Activated CD8-positive, alpha-beta memory T cell treated with anti-CD3 and anti-CD28 coated beads for 1 hour (primary cell): Measurements from ENCODE around the gene BUD31.
"Not testable (repeated sequence)": the region's sequence is repeated elsewhere in the genome, so short reads cannot be mapped to it uniquely, and the experiment has no call there.

Experiments
- DNase-seq, 2 donors: peaks; one replicate each; pipeline ENCODE4 v3.0.0-alpha.2; 2020; ENCODE audit warnings: low read depth in 1 of 2; ENCODE audit errors: extremely low read depth in 1 of 2

Gene BUD31

GRCh38 chr7:99380032-99380822 is 28.5 kb upstream of the BUD31 start:
- no peak for DNase-seq

- DNase-seq, result peak; percentile 73 to 77
Observed at GRCh38 chr7:99380823-99381663, 27.7 kb upstream of the BUD31 start.

GRCh38 chr7:99381664-99382075 is 27.1 kb upstream of the BUD31 start:
- DNase-seq, result no peak

GRCh38 chr7:99383203-99383602 is 25.6 kb upstream of the BUD31 start:
- no peak for DNase-seq

GRCh38 chr7:99383791-99384370 is 24.9 kb upstream of the BUD31 start:
- no peak for DNase-seq

- no peak for DNase-seq
Observed at GRCh38 chr7:99384523-99384922, 24.2 kb upstream of the BUD31 start.

- DNase-seq, result no peak
Observed at GRCh38 chr7:99385564-99385963, 23.2 kb upstream of the BUD31 start.

- no peak for DNase-seq
Observed at GRCh38 chr7:99386584-99387238, 22.1 kb upstream of the BUD31 start.

GRCh38 chr7:99387239-99387635 is 21.5 kb upstream of the BUD31 start:
- DNase-seq, result not testable (repeated sequence)

- DNase-seq, result no peak
Observed at GRCh38 chr7:99387912-99388311, 20.9 kb upstream of the BUD31 start.

- DNase-seq, result no peak
Observed at GRCh38 chr7:99389772-99390171, 19.0 kb upstream of the BUD31 start.

GRCh38 chr7:99390941-99391602 is 17.7 kb upstream of the BUD31 start:
- no peak for DNase-seq

GRCh38 chr7:99392046-99392445 is 16.7 kb upstream of the BUD31 start:
- DNase-seq, result no peak

- peak; percentile 65 to 69 for DNase-seq
Observed at GRCh38 chr7:99392659-99393354, 16.0 kb upstream of the BUD31 start.

GRCh38 chr7:99393355-99394187 is 15.2 kb upstream of the BUD31 start:
- no peak for DNase-seq

- DNase-seq, result no peak
Observed at GRCh38 chr7:99394188-99394502, 14.6 kb upstream of the BUD31 start.

GRCh38 chr7:99395616-99396327 is 13.0 kb upstream of the BUD31 start:
- no peak for DNase-seq

- no peak for DNase-seq
Observed at GRCh38 chr7:99396418-99397296, 12.1 kb upstream of the BUD31 start.
